Measurements from ENCODE around the gene TCHHL1.
A peak's percentile ranks its signal among the peaks of the same experiment; 100 is the strongest.

TCHHL1 gene

DNA sequence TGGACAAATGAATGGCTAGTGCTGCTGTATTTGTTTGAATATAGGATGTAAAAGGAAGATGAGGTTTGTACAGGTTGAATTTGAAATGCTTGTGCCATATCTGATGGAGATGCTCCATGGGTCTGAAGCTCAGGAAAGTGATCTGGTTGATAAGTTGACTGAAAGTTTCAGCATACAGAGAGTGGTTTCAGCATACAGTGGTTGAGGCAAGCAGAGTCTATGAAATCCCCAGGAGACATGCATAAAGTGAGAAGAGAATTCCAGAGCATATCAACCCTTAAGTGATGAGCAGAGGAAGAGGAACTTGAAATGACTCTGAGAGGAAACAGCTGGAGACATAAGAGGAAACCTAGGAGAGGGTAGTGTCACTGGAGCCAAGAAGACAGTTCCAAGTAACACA lies 21.7 kb downstream of the TCHHL1 start:
- no peak for DNase-seq (ENCODE audit: low read depth)
- TF ChIP-seq, protein P1, sequence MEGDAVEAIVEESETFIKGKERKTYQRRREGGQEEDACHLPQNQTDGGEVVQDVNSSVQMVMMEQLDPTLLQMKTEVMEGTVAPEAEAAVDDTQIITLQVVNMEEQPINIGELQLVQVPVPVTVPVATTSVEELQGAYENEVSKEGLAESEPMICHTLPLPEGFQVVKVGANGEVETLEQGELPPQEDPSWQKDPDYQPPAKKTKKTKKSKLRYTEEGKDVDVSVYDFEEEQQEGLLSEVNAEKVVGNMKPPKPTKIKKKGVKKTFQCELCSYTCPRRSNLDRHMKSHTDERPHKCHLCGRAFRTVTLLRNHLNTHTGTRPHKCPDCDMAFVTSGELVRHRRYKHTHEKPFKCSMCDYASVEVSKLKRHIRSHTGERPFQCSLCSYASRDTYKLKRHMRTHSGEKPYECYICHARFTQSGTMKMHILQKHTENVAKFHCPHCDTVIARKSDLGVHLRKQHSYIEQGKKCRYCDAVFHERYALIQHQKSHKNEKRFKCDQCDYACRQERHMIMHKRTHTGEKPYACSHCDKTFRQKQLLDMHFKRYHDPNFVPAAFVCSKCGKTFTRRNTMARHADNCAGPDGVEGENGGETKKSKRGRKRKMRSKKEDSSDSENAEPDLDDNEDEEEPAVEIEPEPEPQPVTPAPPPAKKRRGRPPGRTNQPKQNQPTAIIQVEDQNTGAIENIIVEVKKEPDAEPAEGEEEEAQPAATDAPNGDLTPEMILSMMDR (IDR thresholded peaks at IDR 0.05; ENCODE audit: low read depth, low read length, missing control alignments): no peak
- no peak overlapping the region for H3K4me3 ChIP-seq (ENCODE audit: low read depth, low read length)

DNA sequence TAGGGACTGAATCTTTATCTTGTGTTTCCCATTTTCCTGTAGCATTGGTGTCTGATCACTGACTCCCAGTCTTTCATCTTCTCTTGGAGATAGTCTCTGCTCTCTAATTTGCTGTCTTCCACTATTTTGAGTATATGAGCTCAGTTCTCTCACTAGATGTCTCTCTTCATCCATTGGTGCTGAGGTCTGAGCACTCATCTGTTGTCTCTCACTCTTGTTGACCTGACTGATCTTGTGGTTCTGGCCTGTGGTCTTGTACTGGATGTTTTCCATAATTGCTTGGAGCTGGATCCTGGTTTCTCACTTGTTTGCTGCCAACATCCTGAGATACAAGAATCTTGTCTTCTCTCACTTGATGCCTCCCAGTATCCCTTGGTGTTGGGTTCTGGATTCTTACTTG lies 26.9 kb downstream of the TCHHL1 start:
- no peak overlapping the region for H3K4me3 ChIP-seq (ENCODE audit: low read depth, low read length)
- DNase-seq (ENCODE audit: low read depth): no peak
- TF ChIP-seq, protein P1 (IDR thresholded peaks at IDR 0.05; ENCODE audit: low read depth, low read length, missing control alignments): no peak

DNA sequence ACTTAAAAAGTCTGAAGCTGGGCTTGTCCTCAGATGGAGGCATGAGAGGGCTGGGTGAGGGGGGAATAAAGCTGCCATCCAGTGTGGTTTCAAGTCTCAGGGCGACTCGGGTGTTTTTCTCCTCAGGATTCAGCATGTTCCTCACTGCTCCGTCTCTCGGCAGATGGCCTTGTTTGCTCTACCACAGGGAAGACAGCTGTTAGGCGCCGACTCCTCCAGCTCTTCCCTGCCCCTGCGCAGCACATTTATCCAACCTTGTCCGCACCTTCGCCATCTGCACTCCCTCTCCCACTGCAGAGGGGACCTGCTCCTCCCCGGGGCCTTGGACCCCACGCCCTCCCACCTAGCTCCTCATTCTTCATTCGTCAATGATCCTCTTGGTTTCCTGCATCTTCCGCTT lies 35.5 kb downstream of the TCHHL1 start:
- TF ChIP-seq, protein P1 (IDR thresholded peaks at IDR 0.05; ENCODE audit: low read depth, low read length, missing control alignments): no peak
- DNase-seq (ENCODE audit: low read depth): no peak
- H3K4me3 ChIP-seq (ENCODE audit: low read depth, low read length): no peak overlapping the region

DNA sequence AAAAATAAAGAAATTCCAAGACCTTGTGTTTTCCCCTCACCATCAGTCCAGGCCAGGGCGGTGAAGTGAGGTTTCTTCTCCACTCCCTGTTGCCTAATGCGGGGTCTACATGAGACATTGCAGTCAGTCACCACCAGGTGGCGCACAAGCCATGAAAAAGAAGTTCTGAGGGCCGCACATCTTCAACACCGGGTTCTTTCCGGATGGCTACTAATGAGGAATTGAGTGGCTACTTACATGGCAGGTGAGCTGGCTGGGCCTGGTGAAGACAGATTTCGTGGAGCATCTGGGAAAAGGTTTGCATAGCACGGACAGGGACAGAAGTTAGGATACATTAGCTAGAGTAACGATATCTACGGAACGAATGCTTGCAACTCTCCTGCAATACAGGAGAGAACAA lies 36.3 kb downstream of the TCHHL1 start:
- TF ChIP-seq, protein P1 (IDR thresholded peaks at IDR 0.05; ENCODE audit: low read depth, low read length, missing control alignments): peak; percentile 90
- DNase-seq (ENCODE audit: low read depth): peak; percentile 43
- no peak overlapping the region for H3K4me3 ChIP-seq (ENCODE audit: low read depth, low read length)

DNA sequence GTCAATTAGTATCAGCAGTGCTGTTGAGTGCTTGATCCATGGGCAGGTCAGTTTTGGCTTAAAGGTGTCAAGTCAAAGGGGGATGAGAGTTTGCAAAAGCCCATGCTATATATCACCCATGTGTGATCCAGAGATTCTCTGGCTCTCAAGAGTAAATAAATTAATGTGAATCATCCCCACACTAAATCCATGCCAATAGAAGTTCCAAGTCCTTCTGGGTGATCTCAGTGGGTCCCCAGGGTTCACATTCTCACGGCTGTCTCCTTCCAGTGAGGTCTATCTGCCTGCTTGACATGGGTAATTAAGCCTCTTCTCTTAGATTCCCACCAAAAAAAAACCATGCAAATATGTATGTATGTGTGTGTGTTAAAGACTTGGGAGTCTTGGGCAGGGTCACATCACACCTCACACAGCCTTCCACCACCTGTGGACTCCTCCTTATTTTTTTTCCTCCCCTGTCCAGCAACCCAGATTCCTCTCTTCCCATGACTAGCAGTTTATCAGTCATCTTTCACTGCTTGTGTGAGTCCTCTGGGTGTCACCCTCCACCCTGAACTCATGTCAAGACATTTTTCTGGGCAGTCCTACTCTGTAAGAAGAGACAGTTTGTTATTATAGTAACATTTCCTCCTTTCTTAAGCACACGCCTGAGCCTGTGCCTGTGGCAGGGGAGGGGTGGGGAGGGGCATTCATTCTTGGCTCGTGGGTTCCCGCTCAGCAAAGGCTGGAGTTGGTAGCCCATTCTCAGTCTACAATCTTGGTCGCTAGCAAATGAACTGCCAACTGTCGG lies 37.8 kb downstream of the TCHHL1 start:
- DNase-seq (ENCODE audit: low read depth): no peak
- TF ChIP-seq, protein P1 (IDR thresholded peaks at IDR 0.05; ENCODE audit: low read depth, low read length, missing control alignments): no peak
- no peak overlapping the region for H3K4me3 ChIP-seq (ENCODE audit: low read depth, low read length)

DNA sequence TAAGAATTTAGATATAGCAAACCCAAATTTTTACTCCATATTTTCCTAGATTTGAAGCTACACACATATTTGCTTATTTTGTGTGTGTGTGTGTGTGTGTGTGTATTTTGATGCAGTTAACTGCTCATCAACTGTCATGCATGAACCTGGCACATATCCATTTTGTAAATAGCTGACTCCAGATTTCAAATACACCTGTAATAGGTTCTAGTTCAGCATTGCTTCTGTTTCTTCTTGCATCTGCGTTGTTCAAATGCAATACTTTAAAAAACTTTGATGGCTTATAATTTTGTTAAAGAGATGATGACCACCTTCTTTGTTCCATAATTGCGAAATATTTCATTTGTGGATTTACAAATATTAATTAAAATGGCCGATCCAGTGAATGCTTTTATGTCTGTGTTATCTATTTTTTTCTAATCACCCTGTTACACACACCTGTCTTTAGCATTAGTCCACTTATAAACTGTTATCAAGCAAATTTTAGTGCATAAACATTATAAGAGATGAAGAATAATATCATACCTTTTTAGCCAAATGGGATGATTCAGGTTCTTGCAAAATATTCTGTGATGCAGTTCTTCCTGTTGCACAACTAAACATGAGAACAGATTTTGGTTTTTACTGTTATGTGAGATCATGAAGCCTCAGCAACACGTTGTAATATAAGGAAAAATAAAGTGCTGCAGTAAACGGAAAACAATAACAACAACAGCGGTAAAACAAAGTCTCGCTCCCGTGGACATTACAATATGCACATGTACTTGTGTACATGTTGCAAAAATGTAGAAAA lies 39.4 kb downstream of the TCHHL1 start:
- DNase-seq (ENCODE audit: low read depth): no peak
- no peak overlapping the region for H3K4me3 ChIP-seq (ENCODE audit: low read depth, low read length)
- TF ChIP-seq, protein P1 (IDR thresholded peaks at IDR 0.05; ENCODE audit: low read depth, low read length, missing control alignments): no peak
